ENCODE results near the gene RXFP2. TPM values are rescaled to one million over a fixed set of nuclear protein-coding genes. Genes with fewer than 3 reads are reported as not detected.

RXFP2 gene
- total RNA-seq, 2 donors from 2014 or later = not detected

- no peak for DNase-seq (ENCODE audit: low spot score)
- intact Hi-C loops (cut with DNase I) = no loop called here
These were observed 75.2 kb downstream of the RXFP2 start for GRCh38 chr13:31814536-31814935.

GRCh38 chr13:31815361-31816144 lies 76.2 kb downstream of the RXFP2 start:
- no peak for DNase-seq (ENCODE audit: low spot score)
- intact Hi-C loops (cut with DNase I) = no loop called here

GRCh38 chr13:31818236-31818635 lies 78.9 kb downstream of the RXFP2 start:
- intact Hi-C loops (cut with DNase I) = no loop called here
- no peak for DNase-seq (ENCODE audit: low spot score)

- intact Hi-C loops (cut with DNase I) = no loop called here
- DNase-seq (ENCODE audit: low spot score) = no peak
These were observed 85.6 kb downstream of the RXFP2 start for GRCh38 chr13:31824705-31825517.

GRCh38 chr13:31826521-31826920 lies 87.2 kb downstream of the RXFP2 start:
- no peak for DNase-seq (ENCODE audit: low spot score)
- intact Hi-C loops (cut with DNase I) = no loop called here

- intact Hi-C loops (cut with DNase I) = no loop called here
- no peak for DNase-seq (ENCODE audit: low spot score)
These were observed 88.4 kb downstream of the RXFP2 start for GRCh38 chr13:31827707-31828106.

GRCh38 chr13:31835932-31836331 lies 96.6 kb downstream of the RXFP2 start:
- intact Hi-C loops (cut with DNase I) = no loop called here
- no peak for DNase-seq (ENCODE audit: low spot score)

GRCh38 chr13:31843044-31843443 lies 103.7 kb downstream of the RXFP2 start:
- no peak for DNase-seq (ENCODE audit: low spot score)
- intact Hi-C loops (cut with DNase I) = no loop called here

- intact Hi-C loops (cut with DNase I) = no loop called here
- peak; percentile 95 for DNase-seq (ENCODE audit: low spot score)
These were observed 107.0 kb downstream of the RXFP2 start for GRCh38 chr13:31846182-31846938.

GRCh38 chr13:31846961-31847752 lies 107.8 kb downstream of the RXFP2 start:
- intact Hi-C loops (cut with DNase I) = no loop called here
- DNase-seq (ENCODE audit: low spot score) = peak; percentile 67

GRCh38 chr13:31848621-31849020 lies 109.3 kb downstream of the RXFP2 start:
- intact Hi-C loops (cut with DNase I) = no loop called here
- DNase-seq (ENCODE audit: low spot score) = no peak

GRCh38 chr13:31849206-31849605 lies 109.9 kb downstream of the RXFP2 start:
- intact Hi-C loops (cut with DNase I) = no loop called here
- DNase-seq (ENCODE audit: low spot score) = no peak

- intact Hi-C loops (cut with DNase I) = no loop called here
These were observed 110.8 kb downstream of the RXFP2 start for GRCh38 chr13:31850041-31850555.

GRCh38 chr13:31851216-31851615 lies 111.9 kb downstream of the RXFP2 start:
- intact Hi-C loops (cut with DNase I) = no loop called here
- DNase-seq (ENCODE audit: low spot score) = no peak

More at GRCh38 chr13:31850041-31850555, 110.8 kb downstream of the RXFP2 start:
- DNase-seq (ENCODE audit: low spot score) = no peak
